GM21786 (cell line): ENCODE measurements around the gene CAST.
A peak's percentile ranks its signal among the peaks of the same experiment; 100 is the strongest.

Experiments used
- ATAC-seq: cut with Tn5 transposase; IDR thresholded peaks from one replicate; pipeline ENCODE4 v1.9.1; 2021; ENCODE audit not compliant: unreplicated experiment

Gene CAST

GRCh38 chr5:96664669-96665068 is 2.5 kb downstream of the CAST start:
- no peak for ATAC-seq

GRCh38 chr5:96668725-96669124 is 6.5 kb downstream of the CAST start:
- ATAC-seq, result no peak

GRCh38 chr5:96669909-96670308 is 7.7 kb downstream of the CAST start:
- no peak for ATAC-seq

DNA sequence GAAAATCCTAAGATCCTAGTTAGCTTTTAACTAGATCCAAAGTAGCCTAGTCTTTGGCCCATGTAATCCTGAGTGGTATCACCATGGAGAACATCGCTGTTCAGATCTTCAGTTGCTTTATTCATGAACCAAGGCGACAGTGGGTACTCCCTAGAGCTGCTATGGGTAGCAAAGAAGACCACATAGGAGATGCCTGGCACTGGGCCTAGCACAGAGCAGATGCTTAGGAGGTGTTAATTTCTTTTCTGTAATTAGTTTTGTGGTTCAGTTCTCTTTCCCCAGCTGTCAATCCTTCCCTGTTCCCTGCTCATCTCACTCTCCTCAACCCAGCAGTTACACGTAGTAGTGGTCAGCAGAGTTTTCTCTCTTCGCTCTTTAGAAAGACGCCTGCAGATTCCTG is 9.3 kb downstream of the CAST start:
- no peak for ATAC-seq

- ATAC-seq, result no peak
These were observed 11.0 kb downstream of the CAST start for GRCh38 chr5:96673127-96673526.

DNA sequence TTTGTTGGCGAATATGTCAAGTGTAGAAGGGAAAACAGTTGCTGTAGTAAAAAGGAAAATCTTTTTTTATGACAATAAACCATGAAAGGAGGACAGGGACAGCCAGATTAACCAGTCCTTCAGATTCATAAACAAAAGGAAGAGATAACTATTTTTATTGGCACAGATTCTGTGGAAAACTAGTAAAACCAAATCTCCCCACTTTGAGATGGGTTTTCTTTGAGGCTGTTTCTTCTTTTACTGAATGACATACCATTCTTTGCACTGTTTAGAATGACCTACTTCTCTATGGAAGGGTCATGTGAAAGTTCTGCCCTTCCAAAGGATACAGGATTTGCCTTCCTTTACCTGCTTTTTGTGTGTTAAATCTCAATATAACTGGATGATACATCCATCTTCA is 13.7 kb downstream of the CAST start:
- ATAC-seq, result no peak

DNA sequence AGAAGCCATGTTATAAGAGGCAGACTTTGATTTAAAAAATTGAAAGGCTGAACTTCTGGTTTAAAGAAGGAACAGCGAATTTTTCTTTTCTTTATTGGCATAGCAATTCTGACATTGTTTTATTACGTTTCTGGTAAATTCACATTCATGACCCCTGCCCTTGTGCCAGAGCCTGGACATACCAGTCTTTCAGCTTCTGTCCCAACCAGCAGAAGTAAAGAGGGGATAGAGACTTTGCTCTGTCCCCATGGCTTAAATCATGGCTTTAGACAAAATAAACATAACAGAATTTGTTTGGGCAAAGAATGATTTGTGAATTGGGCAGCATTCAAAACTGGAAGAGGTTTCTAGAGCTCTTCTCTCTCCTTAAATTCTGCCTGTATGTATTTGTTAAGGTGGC is 15.3 kb downstream of the CAST start:
- ATAC-seq, result no peak

DNA sequence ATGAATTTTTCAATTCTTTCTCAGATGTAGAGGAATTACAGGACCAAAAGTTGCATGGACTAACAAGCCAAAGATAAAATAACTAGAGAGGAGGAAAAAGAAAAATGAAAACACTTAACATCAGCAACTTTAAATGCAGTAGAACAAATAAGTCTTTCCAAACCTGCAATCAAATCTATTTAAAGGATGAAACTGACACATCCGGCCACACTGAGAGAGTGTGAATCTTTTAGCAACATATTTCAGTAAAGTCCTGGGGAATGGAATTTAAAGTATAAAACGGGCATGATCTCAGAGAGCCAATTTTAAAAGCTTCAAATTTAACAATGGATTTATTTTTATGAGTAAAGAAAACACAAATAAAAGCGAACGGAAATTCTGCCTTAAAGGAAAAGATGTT is 17.1 kb downstream of the CAST start:
- ATAC-seq, result no peak

DNA sequence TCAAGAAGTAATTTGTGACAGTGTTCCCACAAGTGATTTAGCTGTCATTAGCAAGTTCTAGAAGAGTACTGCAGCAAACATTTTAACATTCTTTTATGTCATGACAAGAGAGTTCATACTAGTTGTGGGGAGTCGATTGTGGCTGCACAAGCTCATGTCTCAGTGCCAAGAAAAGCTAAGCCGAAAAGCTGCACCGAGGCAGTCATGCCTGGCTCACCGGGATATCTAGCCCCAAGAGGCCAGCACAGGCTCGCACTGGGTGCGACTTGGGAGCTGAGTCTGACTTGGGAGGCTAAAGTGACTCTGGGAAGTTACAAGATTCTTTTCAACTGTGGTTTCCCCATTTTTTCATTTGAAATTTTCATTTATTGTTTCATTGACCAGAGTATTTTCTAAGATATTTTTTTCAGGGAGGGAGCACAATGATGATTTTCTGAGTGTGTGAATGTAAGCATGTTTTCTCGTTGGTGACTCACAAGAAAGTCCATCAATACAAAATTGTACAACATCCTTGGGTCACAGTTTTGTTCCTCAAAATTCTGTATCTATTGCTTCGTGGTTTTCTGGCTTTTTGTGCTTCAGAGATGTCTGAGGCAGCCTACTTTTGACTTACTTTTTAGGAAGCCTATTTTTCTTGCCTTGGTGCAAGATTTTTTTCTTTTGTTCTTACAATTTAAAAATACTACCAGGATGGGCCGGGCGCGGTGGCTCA is 18.7 kb downstream of the CAST start:
- ATAC-seq, result no peak

GRCh38 chr5:96683392-96683791 is 21.2 kb downstream of the CAST start:
- no peak for ATAC-seq

DNA sequence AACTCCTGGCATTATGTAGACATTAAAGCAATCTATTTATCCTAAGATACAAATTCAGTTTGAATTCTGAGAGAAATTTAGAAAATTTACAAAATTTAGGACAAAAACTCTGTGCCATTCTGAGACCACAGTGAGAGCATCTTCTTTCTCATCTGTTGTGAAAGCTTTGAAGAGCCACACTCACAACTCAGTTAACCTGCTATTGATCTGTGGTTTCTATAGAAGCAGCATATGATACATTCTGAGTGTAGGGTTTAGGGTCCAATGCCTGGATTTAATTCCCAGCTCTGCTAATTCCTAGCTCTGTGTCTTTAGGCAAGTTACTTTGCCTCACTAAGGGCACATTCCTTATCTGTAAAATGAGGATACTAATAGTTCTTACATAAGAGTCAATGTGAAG is 21.6 kb downstream of the CAST start:
- ATAC-seq, result no peak

GRCh38 chr5:96687080-96687479 is 24.9 kb downstream of the CAST start:
- no peak for ATAC-seq

GRCh38 chr5:96687812-96688453 is 25.8 kb downstream of the CAST start:
- ATAC-seq, result peak; percentile 94

- no peak for ATAC-seq
These were observed 28.7 kb downstream of the CAST start for GRCh38 chr5:96690861-96691260.

DNA sequence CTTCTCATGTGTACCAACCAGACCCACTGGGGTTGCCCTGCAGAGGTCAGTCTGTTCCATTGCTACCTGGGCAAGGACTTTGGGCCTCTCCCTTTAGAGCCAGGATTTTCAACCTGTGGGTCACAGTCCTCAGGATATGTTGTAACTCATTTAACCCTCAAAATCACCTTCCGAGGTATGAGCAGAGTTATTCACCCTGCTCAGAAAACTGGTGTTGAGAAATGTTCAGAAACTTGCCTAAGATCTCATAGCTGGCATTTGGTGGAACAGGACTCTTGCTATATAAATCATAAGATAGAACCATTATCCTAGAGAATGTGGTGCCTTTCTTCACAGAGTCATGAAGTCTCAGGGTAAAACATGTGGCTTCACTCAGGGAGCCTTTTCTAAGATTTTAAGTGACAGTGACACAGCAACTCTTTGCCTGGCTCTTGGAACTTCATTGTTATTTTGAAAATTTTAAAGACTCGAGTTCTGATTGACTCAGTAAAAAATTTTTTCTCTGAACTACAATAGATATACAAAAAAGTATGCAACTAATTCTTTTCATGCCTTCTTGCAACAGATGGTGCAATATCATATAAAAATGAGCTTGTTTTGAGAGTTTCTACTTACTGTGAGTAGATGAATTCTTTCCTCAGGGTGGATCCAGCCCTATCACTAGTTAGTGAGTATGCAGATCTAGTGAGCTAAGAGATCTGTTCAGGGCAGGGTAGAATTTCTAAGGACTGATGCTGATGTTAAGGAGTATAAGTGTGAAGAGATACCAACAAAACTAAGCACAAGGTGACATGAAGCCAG is 29.5 kb downstream of the CAST start:
- no peak for ATAC-seq

- no peak for ATAC-seq
These were observed 30.3 kb downstream of the CAST start for GRCh38 chr5:96692441-96692840.

DNA sequence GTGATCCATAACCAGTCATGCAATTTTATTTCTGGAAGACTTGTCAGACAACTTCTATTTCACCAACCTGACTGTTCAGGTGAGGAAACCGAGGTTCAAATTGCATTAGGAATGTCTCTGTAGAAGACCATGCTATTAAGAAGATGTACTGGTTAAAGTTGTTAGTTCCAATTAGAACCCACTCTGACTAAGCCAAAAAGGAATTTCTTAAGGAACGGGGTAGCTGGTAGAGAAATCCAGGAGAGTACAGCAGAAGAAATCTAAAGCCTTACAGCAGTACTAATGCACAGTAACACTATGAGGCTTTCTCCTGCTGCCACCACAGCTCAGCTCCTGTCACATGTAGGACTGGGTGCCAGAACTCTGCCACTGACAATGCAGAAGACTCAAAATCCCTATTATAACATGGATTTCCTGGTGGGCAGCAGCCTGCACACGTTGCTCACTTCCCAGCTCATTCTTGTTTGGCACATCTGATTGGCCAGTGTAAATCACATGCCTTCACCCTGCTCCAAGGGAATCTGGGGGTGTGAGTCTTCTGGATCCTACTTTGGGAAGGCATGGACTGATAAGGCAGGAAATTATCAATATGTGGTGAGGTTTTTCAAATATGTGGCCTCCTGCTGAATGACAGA is 37.1 kb downstream of the CAST start:
- ATAC-seq, result no peak

DNA sequence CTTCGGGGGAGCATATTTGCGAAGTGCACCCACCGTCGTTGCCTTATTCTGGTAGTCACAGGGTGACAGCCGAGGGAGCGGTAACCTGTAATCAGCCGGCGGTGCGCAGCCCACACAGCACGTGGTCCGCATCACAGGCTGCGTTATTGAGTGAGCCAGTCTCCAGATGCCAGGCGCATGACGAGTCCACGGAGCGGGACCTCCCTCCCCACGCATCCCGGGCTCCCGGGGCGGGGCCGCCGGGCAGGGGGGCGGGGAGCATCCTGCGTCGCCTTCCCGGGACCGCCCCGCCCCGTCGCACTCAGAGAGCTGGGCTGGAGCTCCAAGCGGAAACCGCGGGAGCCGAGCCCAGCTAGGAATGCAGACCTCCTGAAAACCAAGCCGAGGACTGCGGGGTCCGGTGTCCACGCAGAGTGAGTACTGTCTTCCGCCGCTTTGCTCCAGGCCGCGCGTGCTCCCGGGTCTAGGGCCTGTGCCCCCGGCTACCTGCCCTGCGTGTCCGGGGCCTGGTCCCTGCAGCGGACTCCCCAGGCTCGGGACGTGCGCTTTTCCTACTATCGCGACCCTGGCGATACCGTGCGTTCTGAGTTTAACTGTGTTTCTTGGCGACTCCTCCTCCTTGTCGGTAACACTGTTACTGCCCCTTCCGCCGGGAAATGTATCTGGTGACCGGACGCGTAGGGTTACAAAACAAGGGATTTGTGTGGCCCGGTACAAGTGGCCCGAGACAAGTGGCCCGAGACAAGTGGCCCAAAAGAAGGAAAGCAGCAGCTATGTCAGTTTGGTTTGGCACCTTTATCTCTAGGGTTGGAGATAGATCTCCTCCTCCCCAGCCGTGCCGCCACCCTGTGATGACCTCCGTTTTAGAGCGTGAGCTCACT is 40.6 kb downstream of the CAST start:
- ATAC-seq, result peak; percentile 57

DNA sequence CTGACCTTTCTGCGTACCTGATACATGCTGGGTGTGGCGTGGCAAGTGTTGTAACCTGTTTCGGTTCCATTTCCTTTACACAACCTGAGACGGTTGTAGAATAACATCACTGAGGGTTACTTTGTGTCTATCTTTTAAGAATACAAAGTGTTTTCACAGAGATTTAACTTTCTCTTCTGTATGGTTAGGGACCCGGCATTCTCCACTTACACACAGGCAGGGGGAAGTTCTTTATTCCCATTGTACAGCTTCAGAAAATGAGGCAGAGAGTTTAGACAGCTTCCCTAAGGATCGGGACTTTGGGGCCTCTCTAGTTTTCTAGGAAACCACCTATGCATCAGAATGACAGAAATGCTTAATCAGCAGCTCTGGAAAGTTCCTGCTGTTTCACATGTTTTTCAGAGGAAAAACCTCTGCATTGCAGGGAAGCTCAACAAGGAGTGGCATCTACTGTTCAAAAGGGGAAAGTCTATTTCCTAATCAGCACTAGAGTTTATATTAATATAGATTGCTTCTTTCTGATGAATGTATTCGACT is 41.3 kb downstream of the CAST start:
- ATAC-seq, result peak; percentile 76

- no peak for ATAC-seq
These were observed 41.8 kb downstream of the CAST start for GRCh38 chr5:96703995-96704394.
